A673 (cell line): ENCODE data around the gene FGF11.

ENCODE experiments used
- EZH2 ChIP-seq: fragments of 200-600 bp; sonication (generic); IDR thresholded peaks from 2 replicates; pipeline ENCODE4 v1.6.1; 2017; ENCODE audit warnings: borderline replicate concordance, low read depth, mild to moderate bottlenecking, mixed read lengths, antibody characterized with exemption, low read length; ENCODE audit not compliant: poor library complexity, severe bottlenecking
- TF ChIP-seq, protein P1 (sequence below): fragments of 300-800, 200-600 bp; sonication (generic); conservative IDR thresholded peaks from 2 replicates; pipeline ENCODE4 v1.5.1; 2017; ENCODE audit warnings: low read depth, mild to moderate bottlenecking, antibody characterized with exemption, low read length, moderate library complexity, mixed read lengths

- TF ChIP-seq, protein P1, sequence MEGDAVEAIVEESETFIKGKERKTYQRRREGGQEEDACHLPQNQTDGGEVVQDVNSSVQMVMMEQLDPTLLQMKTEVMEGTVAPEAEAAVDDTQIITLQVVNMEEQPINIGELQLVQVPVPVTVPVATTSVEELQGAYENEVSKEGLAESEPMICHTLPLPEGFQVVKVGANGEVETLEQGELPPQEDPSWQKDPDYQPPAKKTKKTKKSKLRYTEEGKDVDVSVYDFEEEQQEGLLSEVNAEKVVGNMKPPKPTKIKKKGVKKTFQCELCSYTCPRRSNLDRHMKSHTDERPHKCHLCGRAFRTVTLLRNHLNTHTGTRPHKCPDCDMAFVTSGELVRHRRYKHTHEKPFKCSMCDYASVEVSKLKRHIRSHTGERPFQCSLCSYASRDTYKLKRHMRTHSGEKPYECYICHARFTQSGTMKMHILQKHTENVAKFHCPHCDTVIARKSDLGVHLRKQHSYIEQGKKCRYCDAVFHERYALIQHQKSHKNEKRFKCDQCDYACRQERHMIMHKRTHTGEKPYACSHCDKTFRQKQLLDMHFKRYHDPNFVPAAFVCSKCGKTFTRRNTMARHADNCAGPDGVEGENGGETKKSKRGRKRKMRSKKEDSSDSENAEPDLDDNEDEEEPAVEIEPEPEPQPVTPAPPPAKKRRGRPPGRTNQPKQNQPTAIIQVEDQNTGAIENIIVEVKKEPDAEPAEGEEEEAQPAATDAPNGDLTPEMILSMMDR: no peak
- no peak for TF ChIP-seq EZH2
Observed at GRCh38 chr17:7444682-7445618, 5.6 kb downstream of the FGF11 start, which contains the start of gene CHRNB1.
